GM21619 (cell line): ENCODE data around the gene RDH13.
"Not testable (repeated sequence)": the region's sequence is repeated elsewhere in the genome, so short reads cannot be mapped to it uniquely, and the experiment has no call there.

Experiments used
- ATAC-seq: cut with Tn5 transposase; IDR thresholded peaks from one replicate; pipeline ENCODE4 v1.9.1; 2021; ENCODE audit not compliant: unreplicated experiment

Gene RDH13

GRCh38 chr19:55044771-55045716 lies 17.9 kb downstream of the RDH13 start:
- ATAC-seq, result no peak

- ATAC-seq, result no peak
These were observed 18.7 kb downstream of the RDH13 start for GRCh38 chr19:55044286-55044685.

GRCh38 chr19:55042688-55043087 lies 20.3 kb downstream of the RDH13 start:
- no peak for ATAC-seq

GRCh38 chr19:55042344-55042678 lies 20.6 kb downstream of the RDH13 start:
- ATAC-seq, result no peak

- no peak for ATAC-seq
These were observed 21.2 kb downstream of the RDH13 start for GRCh38 chr19:55041627-55042343.

- ATAC-seq, result no peak
These were observed 21.7 kb downstream of the RDH13 start for GRCh38 chr19:55041244-55041626.

- ATAC-seq, result not testable (repeated sequence)
These were observed 22.3 kb downstream of the RDH13 start for GRCh38 chr19:55040654-55041053.

- not testable (repeated sequence) for ATAC-seq
These were observed 25.3 kb downstream of the RDH13 start for GRCh38 chr19:55037603-55038002.

GRCh38 chr19:55036058-55036457 lies 26.9 kb downstream of the RDH13 start:
- ATAC-seq, result no peak

GRCh38 chr19:55034751-55035150 lies 28.2 kb downstream of the RDH13 start:
- no peak for ATAC-seq

GRCh38 chr19:55032976-55033643 lies 29.8 kb downstream of the RDH13 start:
- ATAC-seq, result not testable (repeated sequence)

- no peak for ATAC-seq
These were observed 30.7 kb downstream of the RDH13 start for GRCh38 chr19:55032170-55032800.

- ATAC-seq, result no peak
These were observed 31.8 kb downstream of the RDH13 start for GRCh38 chr19:55031178-55031577.

GRCh38 chr19:55028757-55029156 lies 34.2 kb downstream of the RDH13 start:
- no peak for ATAC-seq

- no peak for ATAC-seq
These were observed 35.2 kb downstream of the RDH13 start for GRCh38 chr19:55027472-55028337.

- ATAC-seq, result not testable (repeated sequence)
These were observed 35.8 kb downstream of the RDH13 start for GRCh38 chr19:55027140-55027471.

- no peak for ATAC-seq
These were observed 38.8 kb downstream of the RDH13 start for GRCh38 chr19:55024111-55024510.

- not testable (repeated sequence) for ATAC-seq
These were observed 42.6 kb downstream of the RDH13 start for GRCh38 chr19:55020351-55020750.

GRCh38 chr19:55018633-55019032 lies 44.3 kb downstream of the RDH13 start:
- no peak for ATAC-seq

GRCh38 chr19:55018216-55018615 lies 44.7 kb downstream of the RDH13 start:
- ATAC-seq, result no peak
